Esophagus (tissue), 2 donors: ENCODE measurements around the gene SFI1. TPM values are rescaled to one million over a fixed set of nuclear protein-coding genes. Genes with fewer than 3 reads are reported as not detected.

Source experiments
- H3K27ac ChIP-seq, 2 donors: one replicate each; pipeline ENCODE4 v1.5.1; 2013; ENCODE audit warnings: low read depth in 2 of 2, mild to moderate bottlenecking in 2 of 2, inconsistent platforms in 1 of 2, low read length in 1 of 2, moderate library complexity in 1 of 2
- H3K27me3 ChIP-seq, 2 donors: one replicate each; pipeline ENCODE4 v1.6.1; 2013; ENCODE audit warnings: low read length in 2 of 2, control low read depth in 1 of 2, mild to moderate bottlenecking in 1 of 2; ENCODE audit not compliant: insufficient read depth in 2 of 2, control insufficient read depth in 1 of 2
- H3K36me3 ChIP-seq, 2 donors: one replicate each; pipeline ENCODE4 v1.6.1; 2013; ENCODE audit warnings: low read length in 1 of 2; ENCODE audit not compliant: control insufficient read depth in 2 of 2, insufficient read depth in 2 of 2
- H3K4me1 ChIP-seq, 2 donors: one replicate each; pipeline ENCODE4 v1.6.1; 2013; ENCODE audit warnings: low read length in 1 of 2; ENCODE audit not compliant: control insufficient read depth in 2 of 2, insufficient read depth in 2 of 2
- H3K4me3 ChIP-seq, 2 donors: one replicate each; pipeline ENCODE4 v1.5.1; 2013; ENCODE audit warnings: low read length in 2 of 2, mild to moderate bottlenecking in 2 of 2, low read depth in 1 of 2, moderate library complexity in 1 of 2
- H3K9me3 ChIP-seq, 2 donors: one replicate each; pipeline ENCODE4 v1.6.1; 2013; ENCODE audit warnings: mild to moderate bottlenecking in 2 of 2, low read depth in 1 of 2, low read length in 1 of 2, moderate library complexity in 1 of 2; ENCODE audit not compliant: control insufficient read depth in 2 of 2, insufficient read depth in 1 of 2
- WGBS, 2 donors: extraction: QIAGEN DNeasy Blood & Tissue Kit; methylation state at CpG; one replicate each; pipeline ENCODE4 v1.1.7; 2013; 5-methylcytosine and 5-hydroxymethylcytosine counted together
- polyA plus RNA-seq, 2 donors: library from polyadenylated mRNA; stranded (reverse); fragments of 200-250 nt; gene quantifications; one replicate each; pipeline ENCODE4 v1.2.3, GENCODE V29; 2013
- donor health status: healthy with polysubstance abuse.
- donor health status: Bipolar disorder and iron deficiency.

The SFI1 gene
- polyA plus RNA-seq, 2 donors: 10.5 to 27.1 TPM

GRCh38 chr22:31611061-31611760, 114.9 kb downstream of the SFI1 start:
- Histone ChIP-seq H3K4me1 (peaks cover 0 to 6% of the 10 kb centered on the region in 2 donors), H3K4me3 (no peak overlapping the region), H3K9me3 (no peaks in the 10 kb centered on the region), H3K36me3 (peaks cover 0 to 25% of the 10 kb centered on the region in 2 donors), H3K27me3 (no peaks in the 10 kb centered on the region), H3K27ac (no peak overlapping the region)
- WGBS, 2 donors: 65 to 79% methylated on average over 16 of the region's 16 CpGs

- no peaks in the 10 kb centered on the region for H3K27me3 ChIP-seq
- H3K27ac ChIP-seq: no peak overlapping the region
- peaks cover 0 to 9% of the 10 kb centered on the region in 2 donors for H3K4me1 ChIP-seq
- WGBS, 2 donors: 86% methylated on average over 12 of the region's 12 CpGs
- peaks cover 0 to 28% of the 10 kb centered on the region in 2 donors for H3K36me3 ChIP-seq
- H3K4me3 ChIP-seq: no peak overlapping the region
- no peaks in the 10 kb centered on the region for H3K9me3 ChIP-seq
Observed at GRCh38 chr22:31612891-31613285, 116.6 kb downstream of the SFI1 start.

- WGBS, 2 donors: 82 to 84% methylated on average over 23 of the region's 23 CpGs
- peaks cover 0 to 31% of the 10 kb centered on the region in 2 donors for H3K36me3 ChIP-seq
Observed at GRCh38 chr22:31613286-31613903, 117.1 kb downstream of the SFI1 start.

GRCh38 chr22:31613904-31614296, 117.6 kb downstream of the SFI1 start:
- Histone ChIP-seq H3K27me3 (no peaks in the 10 kb centered on the region), H3K4me3 (no peak overlapping the region), H3K27ac (no peak overlapping the region), H3K9me3 (no peaks in the 10 kb centered on the region), H3K4me1 (peaks cover 0 to 9% of the 10 kb centered on the region in 2 donors), H3K36me3 (peaks cover 0 to 35% of the 10 kb centered on the region in 2 donors)
- WGBS, 2 donors: 65 to 79% methylated on average over 10 of the region's 10 CpGs

More at GRCh38 chr22:31613286-31613903, 117.1 kb downstream of the SFI1 start:
- Histone ChIP-seq H3K4me3 (no peak overlapping the region), H3K27me3 (no peaks in the 10 kb centered on the region), H3K4me1 (peaks cover 0 to 9% of the 10 kb centered on the region in 2 donors), H3K9me3 (no peaks in the 10 kb centered on the region), H3K27ac (no peak overlapping the region)

GRCh38 chr22:31614781-31615490, 118.6 kb downstream of the SFI1 start:
- H3K4me1 ChIP-seq: peaks cover 0 to 9% of the 10 kb centered on the region in 2 donors
- no peaks in the 10 kb centered on the region for H3K9me3 ChIP-seq
- H3K36me3 ChIP-seq: peaks cover 0 to 41% of the 10 kb centered on the region in 2 donors
- 79 to 86% methylated on average over 18 of the region's 18 CpGs for WGBS, 2 donors
- H3K27me3 ChIP-seq: no peaks in the 10 kb centered on the region
- no peak overlapping the region for H3K27ac ChIP-seq
- H3K4me3 ChIP-seq: no peak overlapping the region

GRCh38 chr22:31615491-31615860, 119.1 kb downstream of the SFI1 start:
- 72 to 81% methylated on average over 4 of the region's 4 CpGs for WGBS, 2 donors
- Histone ChIP-seq H3K9me3 (no peaks in the 10 kb centered on the region), H3K27me3 (no peaks in the 10 kb centered on the region), H3K27ac (no peak overlapping the region), H3K36me3 (peaks cover 0 to 41% of the 10 kb centered on the region in 2 donors), H3K4me1 (peaks cover 0 to 9% of the 10 kb centered on the region in 2 donors), H3K4me3 (no peak overlapping the region)

GRCh38 chr22:31615940-31616314, 119.6 kb downstream of the SFI1 start:
- H3K4me3 ChIP-seq: no peak overlapping the region
- 65 to 69% methylated on average over 4 of the region's 4 CpGs for WGBS, 2 donors
- H3K4me1 ChIP-seq: peaks cover 0 to 5% of the 10 kb centered on the region in 2 donors
- no peaks in the 10 kb centered on the region for H3K27me3 ChIP-seq
- no peak overlapping the region for H3K27ac ChIP-seq
- peaks cover 0 to 42% of the 10 kb centered on the region in 2 donors for H3K36me3 ChIP-seq
- no peaks in the 10 kb centered on the region for H3K9me3 ChIP-seq

GRCh38 chr22:31616315-31616980, 120.1 kb downstream of the SFI1 start:
- Histone ChIP-seq H3K27ac (no peak overlapping the region), H3K4me1 (peaks cover 0 to 5% of the 10 kb centered on the region in 2 donors), H3K4me3 (no peak overlapping the region), H3K9me3 (no peaks in the 10 kb centered on the region), H3K36me3 (peaks cover 0 to 42% of the 10 kb centered on the region in 2 donors), H3K27me3 (no peaks in the 10 kb centered on the region)
- WGBS, 2 donors: 63 to 74% methylated on average over 9 of the region's 9 CpGs

- peaks cover 0 to 5% of the 10 kb centered on the region in 2 donors for H3K4me1 ChIP-seq
- no peak overlapping the region for H3K27ac ChIP-seq
- H3K27me3 ChIP-seq: no peaks in the 10 kb centered on the region
- no peaks in the 10 kb centered on the region for H3K9me3 ChIP-seq
- no peak overlapping the region for H3K4me3 ChIP-seq
- peaks cover 0 to 47% of the 10 kb centered on the region in 2 donors for H3K36me3 ChIP-seq
- 53 to 68% methylated on average over 16 to 17 of the region's 17 CpGs for WGBS, 2 donors
Observed at GRCh38 chr22:31618057-31618456, 121.7 kb downstream of the SFI1 start.
